HepG2 (cell line): ENCODE measurements around the gene JSRP1. TPM values are rescaled to one million over a fixed set of nuclear protein-coding genes. Genes with fewer than 3 reads are reported as not detected.
A peak's percentile ranks its signal among the peaks of the same experiment; 100 is the strongest.

Experiments
- EZH2 ChIP-seq: conservative IDR thresholded peaks from 2 replicates; pipeline ENCODE4 v1.6.1; 2012; ENCODE audit warnings: mild to moderate bottlenecking, low read depth, low read length, moderate library complexity
- GZF1 ChIP-seq: sonication (generic); formaldehyde crosslinking; IDR thresholded peaks from 2 replicates; pipeline ENCODE4 v1.5.1; 2020; ENCODE audit warnings: mild to moderate bottlenecking, missing genetic modification reagents
- HNRNPLL ChIP-seq: fragments of 200-400 bp; formaldehyde crosslinking; IDR thresholded peaks from 2 replicates; pipeline ENCODE4 v1.6.1; 2017; ENCODE audit warnings: mild to moderate bottlenecking, low read depth, low read length; ENCODE audit not compliant: poor library complexity, severe bottlenecking
- IRF2 ChIP-seq: IDR thresholded peaks from 2 replicates; pipeline ENCODE4 v1.6.1; 2018; ENCODE audit warnings: missing genetic modification reagents, missing compliant biosample characterization
- JUNB ChIP-seq: sonication (generic); formaldehyde crosslinking; IDR thresholded peaks from 2 replicates; pipeline ENCODE4 v1.8.0; 2022; ENCODE audit warnings: missing genetic modification reagents, mild to moderate bottlenecking, borderline replicate concordance
- KDM5B ChIP-seq: sonication (generic); formaldehyde crosslinking; IDR thresholded peaks from 2 replicates; pipeline ENCODE4 v1.4.0; 2020; ENCODE audit warnings: missing genetic modification reagents, mild to moderate bottlenecking, borderline replicate concordance
- MAFG ChIP-seq: sonication (generic); formaldehyde crosslinking; IDR thresholded peaks from 2 replicates; pipeline ENCODE4 v1.5.1; 2020; ENCODE audit warnings: mild to moderate bottlenecking, missing genetic modification reagents
- MXD1 ChIP-seq: sonication (generic); formaldehyde crosslinking; IDR thresholded peaks from 2 replicates; pipeline ENCODE4 v1.4.0; 2020; ENCODE audit warnings: mild to moderate bottlenecking, missing genetic modification reagents
- MZF1 ChIP-seq: sonication (generic); formaldehyde crosslinking; IDR thresholded peaks from 2 replicates; pipeline ENCODE4 v1.8.1; 2023; ENCODE audit warnings: mild to moderate bottlenecking, missing genetic modification reagents, borderline replicate concordance
- RBM39 ChIP-seq: fragments of 200-400 bp; formaldehyde crosslinking; IDR thresholded peaks from one replicate; pipeline ENCODE4 v1.6.1; 2018; ENCODE audit warnings: antibody characterized with exemption, mild to moderate bottlenecking, low read depth, low read length; ENCODE audit not compliant: poor library complexity, severe bottlenecking
- RFXAP ChIP-seq: sonication (generic); formaldehyde crosslinking; IDR thresholded peaks from 2 replicates; pipeline ENCODE4 v1.4.0; 2020; ENCODE audit warnings: missing genetic modification reagents, borderline replicate concordance
- SIN3B ChIP-seq: fragments of 150-350 bp; IDR thresholded peaks from 2 replicates; pipeline ENCODE4 v1.6.1; 2014; ENCODE audit warnings: low read length
- SNAPC2 ChIP-seq: sonication (generic); formaldehyde crosslinking; IDR thresholded peaks from 2 replicates; pipeline ENCODE4 v1.8.1; 2022; ENCODE audit warnings: mild to moderate bottlenecking, missing genetic modification reagents
- STAT5B ChIP-seq: sonication (generic); formaldehyde crosslinking; IDR thresholded peaks from 2 replicates; pipeline ENCODE4 v1.4.0; 2020; ENCODE audit warnings: missing genetic modification reagents
- TCF7 ChIP-seq: sonication (generic); IDR thresholded peaks from 2 replicates; pipeline ENCODE4 v1.6.1; 2016; ENCODE audit warnings: antibody characterized with exemption, low read depth
- TERF1 ChIP-seq: sonication (generic); formaldehyde crosslinking; IDR thresholded peaks from 2 replicates; pipeline ENCODE4 v1.8.0; 2022; ENCODE audit warnings: mild to moderate bottlenecking, missing genetic modification reagents, moderate library complexity
- ZNF225 ChIP-seq: sonication (generic); formaldehyde crosslinking; IDR thresholded peaks from 2 replicates; pipeline ENCODE4 v1.4.0; 2020; ENCODE audit warnings: mild to moderate bottlenecking, missing genetic modification reagents
- ZNF749 ChIP-seq: sonication (generic); formaldehyde crosslinking; IDR thresholded peaks from 2 replicates; pipeline ENCODE4 v1.8.0; 2022; ENCODE audit warnings: mild to moderate bottlenecking, missing genetic modification reagents, moderate library complexity, borderline replicate concordance
- ZNF761 ChIP-seq: sonication (generic); formaldehyde crosslinking; conservative IDR thresholded peaks from 2 replicates; pipeline ENCODE4 v1.4.0; 2020; ENCODE audit warnings: mild to moderate bottlenecking, missing genetic modification reagents
- ZNF841 ChIP-seq: sonication (generic); formaldehyde crosslinking; IDR thresholded peaks from 2 replicates; pipeline ENCODE4 v1.8.1; 2023; ENCODE audit warnings: missing genetic modification reagents, borderline replicate concordance
- ZNF883 ChIP-seq: sonication (generic); formaldehyde crosslinking; IDR thresholded peaks from 2 replicates; pipeline ENCODE4 v1.5.1; 2020; ENCODE audit warnings: mild to moderate bottlenecking, missing genetic modification reagents; ENCODE audit errors: not compliant biosample characterization
- polyA plus RNA-seq, 8 experiments: library from polyadenylated mRNA; depleted of rRNA in 3 of 8; stranded (reverse) in 7 of 8; unstranded in 1 of 8; fragments of >200 nt; fragmentation: Illumina TruSeq in 4 of 8; extraction: Trizol in 4 of 8; gene quantifications; 2 replicates each; pipeline versions ENCODE4 v1.2.1 to v1.2.3, GENCODE V29; 2011 to 2016; ENCODE audit warnings: low read depth in 4 of 8, missing spikeins in 1 of 8, mixed read lengths in 1 of 8; ENCODE audit not compliant: insufficient read depth in 1 of 8
- total RNA-seq, 5 experiments: library from RNA; depleted of rRNA; stranded (reverse); fragments of >200 nt; fragmentation: Illumina TruSeq; extraction: Trizol; gene quantifications; 2 replicates each; pipeline ENCODE4 v1.2.3, GENCODE V29; 2016; ENCODE audit warnings: low read depth in 1 of 5
- TF ChIP-seq, protein P1 (sequence below): sonication (generic); formaldehyde crosslinking; IDR thresholded peaks from 2 replicates; pipeline ENCODE4 v1.4.0; 2020; ENCODE audit warnings: missing genetic modification reagents
- TF ChIP-seq, protein P2 (sequence below): IDR thresholded peaks from 2 replicates; pipeline ENCODE4 v1.6.1; 2016; ENCODE audit warnings: missing compliant biosample characterization, missing genetic modification reagents, borderline replicate concordance
- TF ChIP-seq, protein P3 (sequence below), 2 experiments: fragments of 450-650 bp in 1 of 2; sonication (generic) in 1 of 2; formaldehyde crosslinking; IDR thresholded peaks; 2 replicates each; pipeline versions ENCODE4 v1.5.0 to v1.8.0; 2020 to 2022; ENCODE audit warnings: mild to moderate bottlenecking in 1 of 2, missing genetic modification reagents in 1 of 2

JSRP1 gene
- total and polyA plus RNA-seq, 2 of the 13 experiments (the other 11 are each of a cell fraction or from before 2014, with no cell fraction given) = 0.16 to 0.38 TPM

GRCh38 chr19:2236314-2237050 is 19.7 kb downstream of the JSRP1 start, which contains the start of the genes PLEKHJ1 and SF3A2 (continued):
- peak; percentile 89; the same call in 1 of the 2 replicates for TF ChIP-seq ZNF841
- peak; percentile 98 for TF ChIP-seq ZNF749 (CRISPR knock-in tag)
- TF ChIP-seq, protein P1, sequence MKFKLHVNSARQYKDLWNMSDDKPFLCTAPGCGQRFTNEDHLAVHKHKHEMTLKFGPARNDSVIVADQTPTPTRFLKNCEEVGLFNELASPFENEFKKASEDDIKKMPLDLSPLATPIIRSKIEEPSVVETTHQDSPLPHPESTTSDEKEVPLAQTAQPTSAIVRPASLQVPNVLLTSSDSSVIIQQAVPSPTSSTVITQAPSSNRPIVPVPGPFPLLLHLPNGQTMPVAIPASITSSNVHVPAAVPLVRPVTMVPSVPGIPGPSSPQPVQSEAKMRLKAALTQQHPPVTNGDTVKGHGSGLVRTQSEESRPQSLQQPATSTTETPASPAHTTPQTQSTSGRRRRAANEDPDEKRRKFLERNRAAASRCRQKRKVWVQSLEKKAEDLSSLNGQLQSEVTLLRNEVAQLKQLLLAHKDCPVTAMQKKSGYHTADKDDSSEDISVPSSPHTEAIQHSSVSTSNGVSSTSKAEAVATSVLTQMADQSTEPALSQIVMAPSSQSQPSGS (CRISPR knock-in tag) = peak; percentile 71
- peak; percentile 90 for TF ChIP-seq SNAPC2 (CRISPR knock-in tag)
- TF ChIP-seq STAT5B (CRISPR knock-in tag) = peak; percentile 19; the same call in 1 of the 2 replicates
- 0 out of 2 replicates have a peak, but pooled peaks have one; percentile 43 for TF ChIP-seq SIN3B
- TF ChIP-seq MZF1 (CRISPR knock-in tag) = peak; percentile 80; the same call in 1 of the 2 replicates
- TF ChIP-seq ZNF883 (CRISPR knock-in tag) = peak; percentile 99
- peak; percentile 100 for TF ChIP-seq KDM5B
- TF ChIP-seq, protein P2, sequence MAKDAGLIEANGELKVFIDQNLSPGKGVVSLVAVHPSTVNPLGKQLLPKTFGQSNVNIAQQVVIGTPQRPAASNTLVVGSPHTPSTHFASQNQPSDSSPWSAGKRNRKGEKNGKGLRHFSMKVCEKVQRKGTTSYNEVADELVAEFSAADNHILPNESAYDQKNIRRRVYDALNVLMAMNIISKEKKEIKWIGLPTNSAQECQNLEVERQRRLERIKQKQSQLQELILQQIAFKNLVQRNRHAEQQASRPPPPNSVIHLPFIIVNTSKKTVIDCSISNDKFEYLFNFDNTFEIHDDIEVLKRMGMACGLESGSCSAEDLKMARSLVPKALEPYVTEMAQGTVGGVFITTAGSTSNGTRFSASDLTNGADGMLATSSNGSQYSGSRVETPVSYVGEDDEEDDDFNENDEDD (CRISPR knock-in tag) = peak; percentile 99
- TF ChIP-seq MXD1 (CRISPR knock-in tag) = peak; percentile 97
- TF ChIP-seq ZNF225 (CRISPR knock-in tag) = peak; percentile 89
- TF ChIP-seq GZF1 (CRISPR knock-in tag) = peak; percentile 77; the same call in 1 of the 2 replicates
- TF ChIP-seq EZH2 = no peak
- peak; percentile 99 for TF ChIP-seq RBM39
- TF ChIP-seq, protein P3, sequence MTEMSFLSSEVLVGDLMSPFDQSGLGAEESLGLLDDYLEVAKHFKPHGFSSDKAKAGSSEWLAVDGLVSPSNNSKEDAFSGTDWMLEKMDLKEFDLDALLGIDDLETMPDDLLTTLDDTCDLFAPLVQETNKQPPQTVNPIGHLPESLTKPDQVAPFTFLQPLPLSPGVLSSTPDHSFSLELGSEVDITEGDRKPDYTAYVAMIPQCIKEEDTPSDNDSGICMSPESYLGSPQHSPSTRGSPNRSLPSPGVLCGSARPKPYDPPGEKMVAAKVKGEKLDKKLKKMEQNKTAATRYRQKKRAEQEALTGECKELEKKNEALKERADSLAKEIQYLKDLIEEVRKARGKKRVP (CRISPR knock-in tag; IDR thresholded peaks at IDR 0.05) = peak in 1 of 2 experiments; percentile 65; a peak in 2 of 4 replicates
- no peak for TF ChIP-seq MAFG (CRISPR knock-in tag)
- peak; percentile 84; the same call in 1 of the 2 replicates for TF ChIP-seq JUNB (CRISPR knock-in tag)
- TF ChIP-seq TERF1 (CRISPR knock-in tag) = 0 out of 2 replicates have a peak, but pooled peaks have one; percentile 21
- peak; percentile 72 for TF ChIP-seq HNRNPLL
- TF ChIP-seq TCF7 = no peak
- peak; percentile 81 for TF ChIP-seq ZNF761
- peak; percentile 79 for TF ChIP-seq RFXAP (CRISPR knock-in tag)
- peak; percentile 85 for TF ChIP-seq IRF2 (CRISPR knock-in tag)
